Memory B cell (primary cell): ENCODE measurements around the gene LARP1.

Experiments
- ATAC-seq: fragments of 150-1000 bp; cut with Tn5 transposase; 2 replicates; pipeline ENCODE4 v1.10.0; 2021; ENCODE audit warnings: low read depth, mild to moderate bottlenecking, moderate library complexity
- DNase-seq, 2 donors: peaks; one replicate each; pipeline ENCODE4 v3.0.0; 2022; ENCODE audit warnings: low spot score in 2 of 2
- H3K27ac Mint-ChIP-seq: one replicate; pipeline ENCODE4 v1.8.0; 2022; ENCODE audit warnings: mild to moderate bottlenecking, moderate library complexity, mixed read lengths
- H3K27me3 Mint-ChIP-seq: one replicate; pipeline ENCODE4 v1.8.0; 2022; ENCODE audit warnings: mixed read lengths
- H3K36me3 Mint-ChIP-seq: one replicate; pipeline ENCODE4 v1.8.0; 2022; ENCODE audit warnings: mild to moderate bottlenecking, mixed read lengths
- H3K4me1 Mint-ChIP-seq: one replicate; pipeline ENCODE4 v1.8.0; 2022; ENCODE audit warnings: mixed read lengths
- H3K4me3 Mint-ChIP-seq: one replicate; pipeline ENCODE4 v1.8.0; 2022; ENCODE audit warnings: mild to moderate bottlenecking, moderate library complexity, mixed read lengths
- H3K9me3 Mint-ChIP-seq: one replicate; pipeline ENCODE4 v1.8.0; 2022; ENCODE audit warnings: mixed read lengths

LARP1 gene

DNA sequence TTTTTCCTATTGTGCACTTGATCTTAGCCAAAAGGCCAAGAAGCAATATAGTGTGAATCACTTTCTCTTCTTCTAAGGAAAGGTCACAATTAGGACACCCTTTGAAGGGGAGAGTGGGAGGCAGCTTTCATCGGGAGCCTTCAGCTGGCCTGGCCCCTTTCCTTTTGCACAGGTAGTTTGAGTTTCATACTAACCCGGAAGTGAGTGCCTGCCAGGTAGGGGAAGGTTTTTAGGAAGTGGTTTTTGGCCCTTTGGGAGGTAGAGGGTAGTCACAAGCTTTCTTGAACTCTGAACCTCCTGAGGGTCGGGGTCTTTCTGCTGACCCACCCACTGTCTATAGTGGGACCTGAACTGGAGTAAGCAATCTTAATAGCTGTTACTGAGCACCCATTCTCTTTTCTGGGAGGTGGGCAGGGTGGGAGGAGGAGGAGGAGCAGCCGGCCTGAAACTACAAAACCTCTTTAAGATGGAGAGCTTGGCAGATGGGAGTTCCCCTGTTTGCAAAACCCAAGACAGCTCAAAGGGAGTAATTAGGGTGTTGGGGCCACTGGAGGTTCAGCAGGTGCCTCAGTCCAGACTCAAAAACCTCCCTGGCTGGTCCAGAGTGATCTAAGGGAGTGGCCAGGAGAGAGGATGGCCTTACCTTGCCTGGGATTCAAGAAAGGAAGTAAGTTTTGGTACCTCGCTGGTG, 6.0 kb downstream of the LARP1 start:
- DNase-seq (peak; percentile 38 to 43), ATAC-seq (peak; percentile 61)
- peak overlapping the region; percentile 97 for H3K27ac Mint-ChIP-seq
- peak overlapping the region; percentile 66 for H3K4me3 Mint-ChIP-seq
- H3K4me1 Mint-ChIP-seq = peaks cover 62% of the 10 kb centered on the region
- H3K27me3 Mint-ChIP-seq = no peaks in the 10 kb centered on the region
- no peaks in the 10 kb centered on the region for H3K9me3 Mint-ChIP-seq
- H3K36me3 Mint-ChIP-seq = peaks cover 3% of the 10 kb centered on the region

DNA sequence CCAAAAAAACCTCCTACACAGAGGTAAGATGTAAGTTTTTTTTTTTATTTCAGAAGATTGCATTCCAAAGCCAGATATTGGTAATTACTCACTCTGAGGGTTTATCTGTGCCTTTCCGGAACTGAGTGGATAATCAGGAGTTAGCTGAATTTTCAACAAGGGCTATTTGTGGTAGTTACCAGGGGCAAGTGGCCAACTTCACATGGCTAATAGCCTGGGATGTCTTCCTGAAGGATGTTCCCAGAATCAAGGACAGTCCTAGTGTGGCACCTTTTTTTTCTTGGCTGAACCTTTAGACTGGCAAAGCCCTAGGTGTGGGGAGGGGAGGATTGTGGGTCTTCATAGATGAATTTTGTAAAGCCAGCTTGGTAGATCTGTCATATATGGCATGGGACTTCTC, 7.1 kb downstream of the LARP1 start:
- H3K36me3 Mint-ChIP-seq = peaks cover 3% of the 10 kb centered on the region
- no peaks in the 10 kb centered on the region for H3K27me3 Mint-ChIP-seq
- H3K9me3 Mint-ChIP-seq = no peaks in the 10 kb centered on the region
- no peak for ATAC-seq
- H3K4me3 Mint-ChIP-seq = no peak overlapping the region
- no peak for DNase-seq
- no peak overlapping the region for H3K27ac Mint-ChIP-seq
- peaks cover 63% of the 10 kb centered on the region for H3K4me1 Mint-ChIP-seq

GRCh38 chr5:154762700-154763099, 7.5 kb downstream of the LARP1 start:
- ATAC-seq = no peak
- Mint-ChIP-seq H3K27me3 (no peaks in the 10 kb centered on the region), H3K4me3 (no peak overlapping the region), H3K9me3 (no peaks in the 10 kb centered on the region), H3K36me3 (peaks cover 3% of the 10 kb centered on the region), H3K27ac (no peak overlapping the region), H3K4me1 (peaks cover 64% of the 10 kb centered on the region)
- no peak for DNase-seq

DNA sequence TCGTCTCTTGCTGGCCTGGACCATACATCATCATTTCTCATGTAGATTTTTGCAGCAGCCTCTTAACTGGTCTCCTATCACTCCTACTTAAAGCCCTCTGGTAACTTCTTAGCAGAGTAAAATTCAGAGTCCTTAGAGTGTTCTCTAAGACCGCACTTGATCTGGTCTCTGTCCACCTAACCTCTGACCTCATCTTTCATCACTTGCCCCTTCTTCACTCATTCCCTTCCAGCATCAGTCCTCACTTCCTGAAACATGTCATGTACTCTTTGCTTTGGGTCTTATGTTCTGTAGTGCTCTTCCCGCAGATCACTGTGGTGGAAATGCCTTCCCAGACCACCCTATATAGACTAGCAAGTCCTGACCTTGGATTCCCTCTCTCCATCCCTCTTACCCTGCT, 9.8 kb downstream of the LARP1 start:
- DNase-seq (no peak), ATAC-seq (no peak)
- H3K4me3 Mint-ChIP-seq = no peak overlapping the region
- H3K9me3 Mint-ChIP-seq = no peaks in the 10 kb centered on the region
- no peaks in the 10 kb centered on the region for H3K27me3 Mint-ChIP-seq
- peaks cover 59% of the 10 kb centered on the region for H3K4me1 Mint-ChIP-seq
- peaks cover 3% of the 10 kb centered on the region for H3K36me3 Mint-ChIP-seq
- H3K27ac Mint-ChIP-seq = no peak overlapping the region

GRCh38 chr5:154765396-154765925, 10.3 kb downstream of the LARP1 start:
- no peaks in the 10 kb centered on the region for H3K9me3 Mint-ChIP-seq
- H3K27me3 Mint-ChIP-seq = no peaks in the 10 kb centered on the region
- peaks cover 62% of the 10 kb centered on the region for H3K4me1 Mint-ChIP-seq
- no peak for ATAC-seq
- peaks cover 3% of the 10 kb centered on the region for H3K36me3 Mint-ChIP-seq
- H3K4me3 Mint-ChIP-seq = no peak overlapping the region
- DNase-seq = no peak
- H3K27ac Mint-ChIP-seq = peak overlapping the region; percentile 58

DNA sequence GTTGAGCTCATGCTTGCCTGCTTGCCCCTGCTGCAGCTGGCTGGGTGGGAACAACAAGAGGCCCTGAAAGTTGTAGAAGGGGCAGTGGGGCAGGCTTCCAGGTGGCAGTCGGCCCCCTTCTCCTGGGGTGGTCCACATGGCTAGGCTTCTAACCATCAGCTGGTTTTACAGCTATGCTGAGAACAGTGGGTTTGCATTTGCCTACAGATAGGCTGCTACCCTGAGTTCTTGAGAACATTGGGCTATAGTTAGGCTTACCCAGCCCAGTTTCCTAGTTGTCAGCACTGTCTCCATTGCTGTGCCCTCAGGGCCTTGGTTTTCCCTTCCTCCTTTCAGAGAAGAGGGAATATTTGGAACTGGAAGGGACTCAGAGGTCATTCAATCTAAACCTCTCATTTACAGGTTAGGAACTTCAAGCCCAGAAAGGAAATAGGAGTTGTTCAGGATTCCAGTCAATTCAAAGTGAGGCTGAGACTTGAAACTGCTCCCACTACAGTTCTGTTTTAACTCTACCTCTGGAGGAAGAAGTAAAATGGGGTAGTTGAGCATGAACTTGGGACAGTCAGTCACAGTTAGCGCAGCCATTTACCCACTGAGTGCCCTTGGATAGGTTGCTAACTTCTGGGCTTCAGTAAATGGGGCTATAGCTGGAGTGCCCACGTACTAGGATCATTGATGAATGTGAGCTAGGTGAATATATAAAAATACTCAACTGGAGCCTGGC, 11.5 kb downstream of the LARP1 start:
- H3K27ac Mint-ChIP-seq = peak overlapping the region; percentile 9
- H3K36me3 Mint-ChIP-seq = peaks cover 3% of the 10 kb centered on the region
- DNase-seq (no peak), ATAC-seq (no peak)
- peaks cover 62% of the 10 kb centered on the region for H3K4me1 Mint-ChIP-seq
- no peaks in the 10 kb centered on the region for H3K9me3 Mint-ChIP-seq
- no peak overlapping the region for H3K4me3 Mint-ChIP-seq
- H3K27me3 Mint-ChIP-seq = no peaks in the 10 kb centered on the region

DNA sequence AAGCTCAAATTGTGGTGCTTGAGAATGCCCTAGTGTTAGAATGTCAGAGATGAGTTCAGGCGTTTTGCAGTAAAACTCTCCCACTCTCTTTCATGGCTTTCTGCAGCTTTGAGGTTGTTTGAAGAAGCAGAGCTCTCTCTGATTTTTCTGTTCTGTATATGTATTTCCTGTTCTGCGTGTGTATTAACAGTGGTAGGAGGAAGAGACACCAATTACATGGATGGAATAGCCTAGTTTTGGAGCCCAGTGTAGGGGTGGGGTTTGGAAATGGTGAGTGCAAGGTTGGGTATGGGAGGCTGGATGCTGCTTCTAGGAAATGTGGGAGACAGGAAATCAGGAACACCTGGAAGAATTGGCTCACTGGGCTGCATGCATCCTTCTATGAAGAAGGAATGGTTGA, 12.4 kb downstream of the LARP1 start:
- Mint-ChIP-seq H3K9me3 (no peaks in the 10 kb centered on the region), H3K4me3 (peak overlapping the region; percentile 39), H3K27ac (peak overlapping the region; percentile 9), H3K4me1 (peaks cover 58% of the 10 kb centered on the region), H3K27me3 (no peaks in the 10 kb centered on the region), H3K36me3 (peaks cover 3% of the 10 kb centered on the region)
- DNase-seq (no peak), ATAC-seq (peak; percentile 19)

DNA sequence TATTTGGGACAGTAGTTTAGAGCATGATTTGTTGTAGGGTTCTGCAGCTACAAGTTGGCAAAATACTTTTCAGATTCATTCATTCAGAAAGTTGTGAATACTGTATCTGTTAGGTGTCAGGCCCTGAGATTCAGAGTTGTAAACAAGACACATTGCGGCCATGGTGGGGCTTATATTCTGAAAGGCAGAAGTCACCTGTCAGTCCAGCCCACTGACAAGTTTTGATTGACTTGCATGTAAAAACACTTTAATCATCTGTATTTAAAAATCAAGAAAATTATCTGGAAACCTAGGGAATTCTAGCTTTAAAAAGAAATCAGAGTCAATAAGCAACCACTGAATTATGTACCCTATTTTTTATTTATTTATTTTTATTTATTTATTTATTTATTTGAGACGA, 13.0 kb downstream of the LARP1 start:
- Mint-ChIP-seq H3K4me1 (peaks cover 61% of the 10 kb centered on the region), H3K27ac (peak overlapping the region; percentile 9), H3K36me3 (peaks cover 3% of the 10 kb centered on the region), H3K4me3 (no peak overlapping the region), H3K9me3 (no peaks in the 10 kb centered on the region), H3K27me3 (no peaks in the 10 kb centered on the region)
- ATAC-seq (no peak), DNase-seq (no peak)

- Mint-ChIP-seq H3K27ac (peak overlapping the region; percentile 79), H3K27me3 (no peaks in the 10 kb centered on the region), H3K4me1 (peaks cover 70% of the 10 kb centered on the region), H3K9me3 (no peaks in the 10 kb centered on the region), H3K4me3 (peak overlapping the region; percentile 65), H3K36me3 (peaks cover 2% of the 10 kb centered on the region)
- DNase-seq = no peak
- peak; percentile 86 for ATAC-seq
Measured at GRCh38 chr5:154770111-154770510, 14.9 kb downstream of the LARP1 start.

GRCh38 chr5:154771383-154771901, 16.3 kb downstream of the LARP1 start:
- ATAC-seq (no peak), DNase-seq (no peak)
- Mint-ChIP-seq H3K27me3 (no peaks in the 10 kb centered on the region), H3K4me3 (peak overlapping the region; percentile 21), H3K36me3 (peaks cover 2% of the 10 kb centered on the region), H3K27ac (peak overlapping the region; percentile 79), H3K4me1 (peaks cover 65% of the 10 kb centered on the region), H3K9me3 (no peaks in the 10 kb centered on the region)

DNA sequence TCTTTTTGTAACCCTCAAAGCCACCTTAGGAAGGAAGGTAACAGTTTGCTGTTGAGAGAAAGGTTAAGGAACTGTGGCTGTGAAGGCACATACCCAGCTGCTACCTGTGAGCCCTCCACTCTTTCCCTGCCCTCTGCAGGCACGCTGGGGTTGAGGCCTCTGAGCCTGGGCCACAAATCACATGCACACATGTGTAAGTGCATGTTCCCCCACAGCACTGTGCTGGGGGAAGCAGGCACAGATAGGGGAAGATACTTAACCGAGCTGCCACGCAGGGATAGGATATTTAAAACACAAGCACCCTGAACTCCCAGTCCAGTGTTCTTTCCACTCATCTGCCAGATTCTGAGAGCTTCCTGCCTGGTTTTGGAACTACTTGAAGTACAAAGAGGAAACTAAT, 18.1 kb downstream of the LARP1 start:
- ATAC-seq (no peak), DNase-seq (no peak)
- Mint-ChIP-seq H3K9me3 (no peaks in the 10 kb centered on the region), H3K36me3 (peaks cover 2% of the 10 kb centered on the region), H3K27ac (peak overlapping the region; percentile 73), H3K27me3 (no peaks in the 10 kb centered on the region), H3K4me3 (no peak overlapping the region), H3K4me1 (peaks cover 53% of the 10 kb centered on the region)

- Mint-ChIP-seq H3K27ac (no peak overlapping the region), H3K4me3 (no peak overlapping the region), H3K27me3 (no peaks in the 10 kb centered on the region), H3K4me1 (peaks cover 42% of the 10 kb centered on the region), H3K36me3 (peaks cover 2% of the 10 kb centered on the region), H3K9me3 (no peaks in the 10 kb centered on the region)
- DNase-seq (no peak), ATAC-seq (no peak)
Measured at GRCh38 chr5:154776167-154776566, 21.0 kb downstream of the LARP1 start.

- DNase-seq (no peak), ATAC-seq (no peak)
- no peak overlapping the region for H3K27ac Mint-ChIP-seq
- no peaks in the 10 kb centered on the region for H3K27me3 Mint-ChIP-seq
- H3K4me3 Mint-ChIP-seq = no peak overlapping the region
- peaks cover 46% of the 10 kb centered on the region for H3K4me1 Mint-ChIP-seq
- peaks cover 2% of the 10 kb centered on the region for H3K36me3 Mint-ChIP-seq
- H3K9me3 Mint-ChIP-seq = no peaks in the 10 kb centered on the region
Measured at GRCh38 chr5:154778534-154778933, 23.4 kb downstream of the LARP1 start.

DNA sequence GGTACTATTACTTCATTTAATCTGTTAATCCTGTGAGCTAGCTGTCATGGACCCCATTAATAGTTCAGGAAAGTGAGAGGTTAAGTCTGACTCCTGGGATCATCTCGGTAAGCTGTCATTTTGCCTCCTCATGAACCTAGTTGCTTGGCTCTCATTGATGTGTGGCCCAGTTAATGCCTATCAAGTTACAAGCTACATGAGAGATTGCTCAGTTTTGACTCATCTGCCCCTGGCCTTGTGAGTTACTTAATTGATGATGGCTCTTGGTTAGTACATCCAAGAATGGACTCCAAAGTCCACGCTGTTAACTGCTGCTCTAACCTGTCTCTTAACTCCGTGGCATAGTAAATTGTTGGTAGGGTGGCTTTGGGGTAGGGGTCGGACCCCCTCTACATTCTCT, 23.9 kb downstream of the LARP1 start:
- Mint-ChIP-seq H3K4me3 (no peak overlapping the region), H3K27ac (no peak overlapping the region), H3K4me1 (peaks cover 49% of the 10 kb centered on the region), H3K27me3 (no peaks in the 10 kb centered on the region), H3K36me3 (peaks cover 2% of the 10 kb centered on the region), H3K9me3 (no peaks in the 10 kb centered on the region)
- no peak for DNase-seq
- ATAC-seq = no peak
